ENCODE results near the gene HTT-AS. TPM values are rescaled to one million over a fixed set of nuclear protein-coding genes. Genes with fewer than 3 reads are reported as not detected.

HTT-AS gene
- total RNA-seq, 4 donors from 2014 or later: not detected

DNA sequence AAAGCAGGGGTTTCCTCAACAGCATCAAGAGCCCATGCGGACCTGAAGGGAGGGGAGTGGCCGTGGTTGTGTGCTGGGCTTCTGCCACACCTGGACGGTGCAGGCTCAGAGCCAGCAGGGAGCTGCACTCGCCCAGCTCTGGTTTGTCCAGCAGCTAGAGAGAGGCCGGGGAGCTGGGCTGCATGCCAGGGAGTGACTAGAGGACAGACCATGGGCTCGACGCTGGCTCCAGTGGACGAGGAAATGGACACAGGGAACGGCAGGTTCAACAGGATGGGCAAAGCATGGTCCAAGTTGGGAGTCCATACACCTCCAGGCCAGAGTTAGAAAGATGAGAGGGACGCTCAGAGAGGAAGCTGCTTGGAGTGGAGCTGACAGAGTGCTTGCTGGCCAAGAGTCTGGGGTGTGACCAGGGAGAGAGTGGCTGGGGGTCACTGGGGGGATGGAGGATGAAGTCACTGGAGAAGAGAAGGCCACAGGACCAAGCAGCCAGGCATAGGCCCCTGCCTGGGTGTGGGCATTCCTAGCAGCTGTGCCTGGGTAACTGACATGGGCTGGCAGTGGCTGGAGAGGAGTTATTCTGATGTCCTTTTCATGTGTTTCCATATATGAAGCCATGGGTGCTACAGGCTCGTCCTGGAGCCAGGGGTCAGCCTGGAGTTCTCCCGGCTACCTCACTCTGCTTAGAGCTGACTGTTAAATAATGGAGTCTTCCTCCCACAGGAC is 42.8 kb downstream of the HTT-AS start:
- no peak overlapping the region for H3K27ac ChIP-seq
- H3K4me3 ChIP-seq: no peak overlapping the region
- no peaks in the 10 kb centered on the region for H3K4me1 ChIP-seq
- TF ChIP-seq EP300 (IDR thresholded peaks at IDR 0.05) (no peak), POLR2A (IDR thresholded peaks at IDR 0.05) (no peak), POLR2AphosphoS5 (IDR thresholded peaks at IDR 0.05) (no peak)
- TF ChIP-seq, protein P1, sequence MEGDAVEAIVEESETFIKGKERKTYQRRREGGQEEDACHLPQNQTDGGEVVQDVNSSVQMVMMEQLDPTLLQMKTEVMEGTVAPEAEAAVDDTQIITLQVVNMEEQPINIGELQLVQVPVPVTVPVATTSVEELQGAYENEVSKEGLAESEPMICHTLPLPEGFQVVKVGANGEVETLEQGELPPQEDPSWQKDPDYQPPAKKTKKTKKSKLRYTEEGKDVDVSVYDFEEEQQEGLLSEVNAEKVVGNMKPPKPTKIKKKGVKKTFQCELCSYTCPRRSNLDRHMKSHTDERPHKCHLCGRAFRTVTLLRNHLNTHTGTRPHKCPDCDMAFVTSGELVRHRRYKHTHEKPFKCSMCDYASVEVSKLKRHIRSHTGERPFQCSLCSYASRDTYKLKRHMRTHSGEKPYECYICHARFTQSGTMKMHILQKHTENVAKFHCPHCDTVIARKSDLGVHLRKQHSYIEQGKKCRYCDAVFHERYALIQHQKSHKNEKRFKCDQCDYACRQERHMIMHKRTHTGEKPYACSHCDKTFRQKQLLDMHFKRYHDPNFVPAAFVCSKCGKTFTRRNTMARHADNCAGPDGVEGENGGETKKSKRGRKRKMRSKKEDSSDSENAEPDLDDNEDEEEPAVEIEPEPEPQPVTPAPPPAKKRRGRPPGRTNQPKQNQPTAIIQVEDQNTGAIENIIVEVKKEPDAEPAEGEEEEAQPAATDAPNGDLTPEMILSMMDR (IDR thresholded peaks at IDR 0.05): no peak
- H3K27me3 ChIP-seq: no peaks in the 10 kb centered on the region
- no peaks in the 10 kb centered on the region for H3K9me3 ChIP-seq
- H3K36me3 ChIP-seq: no peaks in the 10 kb centered on the region
- 48 to 100% methylated on average over 1 to 11 of the region's 12 CpGs for WGBS, 2 donors (ENCODE audit: low coverage in 1 of 2)
- no peak for ATAC-seq

DNA sequence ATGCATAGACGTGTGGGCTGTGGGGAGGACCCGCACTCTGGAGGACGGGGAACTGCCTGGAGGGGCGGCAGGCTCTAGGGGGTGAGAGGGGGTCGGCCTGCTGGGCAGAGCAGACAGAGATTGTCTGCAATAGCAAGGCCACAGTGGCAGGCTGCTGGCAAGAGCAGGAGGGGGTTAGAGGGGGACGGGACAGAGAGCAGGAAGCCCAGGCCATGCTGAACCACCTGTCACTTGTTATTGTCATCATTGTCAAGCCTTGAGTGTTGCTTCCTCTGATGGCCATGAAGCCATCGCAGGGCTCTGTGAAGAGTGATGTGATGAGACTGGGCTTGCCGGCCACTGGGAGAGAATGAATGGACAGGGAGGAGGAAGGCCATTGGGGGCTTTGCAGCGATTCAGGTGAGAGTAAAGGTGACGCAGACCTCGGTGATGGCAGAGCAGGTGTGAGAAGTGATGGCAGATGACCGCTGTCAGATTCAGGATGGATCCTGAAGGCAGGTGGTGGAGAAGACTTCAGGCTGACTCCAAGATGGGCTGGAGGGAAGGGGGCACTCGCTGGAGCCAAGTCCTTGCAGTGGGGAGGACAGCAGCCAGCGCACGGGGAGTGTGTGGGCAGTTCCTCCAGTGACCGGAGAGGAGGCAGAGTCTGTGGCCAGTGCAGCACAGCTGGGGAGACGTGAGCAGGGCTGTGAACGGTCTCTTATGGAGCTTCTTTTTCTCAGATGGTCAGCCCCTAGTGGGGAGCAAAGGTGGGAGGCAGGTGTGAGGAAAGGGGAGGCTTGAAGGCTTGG is 43.6 kb downstream of the HTT-AS start:
- ATAC-seq: no peak
- Histone ChIP-seq H3K36me3 (no peaks in the 10 kb centered on the region), H3K27me3 (no peaks in the 10 kb centered on the region), H3K27ac (no peak overlapping the region), H3K9me3 (no peaks in the 10 kb centered on the region), H3K4me3 (no peak overlapping the region), H3K4me1 (no peaks in the 10 kb centered on the region)
- 72 to 84% methylated on average over 7 to 16 of the region's 18 CpGs for WGBS, 2 donors (ENCODE audit: low coverage in 1 of 2)
- TF ChIP-seq POLR2AphosphoS5 (IDR thresholded peaks at IDR 0.05) (no peak), EP300 (IDR thresholded peaks at IDR 0.05) (no peak), POLR2A (IDR thresholded peaks at IDR 0.05) (no peak)
- TF ChIP-seq, protein P1 (IDR thresholded peaks at IDR 0.05): no peak

DNA sequence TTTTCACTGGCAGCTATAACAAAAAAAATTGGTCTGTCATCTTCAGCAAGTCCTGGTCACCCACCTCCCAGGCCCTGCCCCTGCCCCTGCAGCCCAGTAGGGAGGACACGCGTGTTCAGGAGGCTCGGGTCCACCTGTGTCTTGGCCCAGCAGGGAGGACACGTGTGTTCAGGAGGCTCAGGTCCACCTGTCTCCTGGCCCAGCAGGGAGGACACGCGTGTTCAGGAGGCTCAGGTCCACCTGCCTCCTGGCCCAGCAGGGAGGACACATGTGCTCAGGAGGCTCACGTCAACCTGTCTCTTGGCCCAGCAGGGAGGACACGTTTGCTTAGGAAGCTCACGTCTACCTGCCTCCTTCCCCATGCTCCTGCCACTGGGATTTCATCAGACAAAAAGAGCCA is 44.9 kb downstream of the HTT-AS start:
- H3K27ac ChIP-seq: no peak overlapping the region
- no peak for ATAC-seq
- H3K27me3 ChIP-seq: no peaks in the 10 kb centered on the region
- H3K36me3 ChIP-seq: no peaks in the 10 kb centered on the region
- no peaks in the 10 kb centered on the region for H3K4me1 ChIP-seq
- WGBS, 2 donors (ENCODE audit: low coverage in 1 of 2): 85 to 90% methylated on average over 2 of the region's 9 CpGs
- no peak overlapping the region for H3K4me3 ChIP-seq
- TF ChIP-seq, protein P1 (IDR thresholded peaks at IDR 0.05): no peak
- TF ChIP-seq EP300 (IDR thresholded peaks at IDR 0.05): no peak
- no peak for TF ChIP-seq POLR2AphosphoS5 (IDR thresholded peaks at IDR 0.05)
- no peak for TF ChIP-seq POLR2A (IDR thresholded peaks at IDR 0.05)
- no peaks in the 10 kb centered on the region for H3K9me3 ChIP-seq

DNA sequence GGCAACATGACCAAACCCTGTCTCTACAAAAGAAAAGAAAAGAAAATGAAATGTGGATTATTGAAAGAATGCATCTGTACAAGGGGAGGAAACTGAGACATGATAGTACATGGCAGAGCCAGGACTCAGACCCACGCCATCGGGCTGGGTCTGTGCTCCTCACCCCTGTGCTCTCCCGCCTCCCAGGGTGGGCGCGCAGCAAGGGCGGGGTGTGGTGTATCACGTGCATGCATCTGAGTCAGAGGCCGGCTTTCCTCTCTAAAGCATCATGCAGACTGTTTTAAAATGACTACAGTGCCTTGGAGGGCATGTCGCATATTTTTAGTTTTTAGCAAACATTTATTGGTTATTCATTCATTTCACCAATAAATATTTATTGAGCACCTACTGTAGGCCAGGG is 47.8 kb downstream of the HTT-AS start:
- TF ChIP-seq EP300 (IDR thresholded peaks at IDR 0.05) (no peak), POLR2A (IDR thresholded peaks at IDR 0.05) (no peak)
- TF ChIP-seq, protein P1 (IDR thresholded peaks at IDR 0.05): no peak
- no peaks in the 10 kb centered on the region for H3K4me1 ChIP-seq
- H3K4me3 ChIP-seq: no peak overlapping the region
- 89 to 93% methylated on average over 6 to 8 of the region's 9 CpGs for WGBS, 2 donors (ENCODE audit: low coverage in 1 of 2)
- no peaks in the 10 kb centered on the region for H3K27me3 ChIP-seq
- ATAC-seq: no peak
- H3K27ac ChIP-seq: no peak overlapping the region
- peaks cover 0 to 3% of the 10 kb centered on the region in 2 donors for H3K36me3 ChIP-seq
- H3K9me3 ChIP-seq: no peaks in the 10 kb centered on the region
